Gastroesophageal sphincter (tissue), 3 donors: Measurements from ENCODE around the gene THSD4.

ENCODE experiments used
- CTCF ChIP-seq, 4 experiments: fragments of 200-600 bp in 2 of 4; fragments of 450-650 bp in 2 of 4; sonication (generic) in 1 of 4; IDR thresholded peaks; one replicate each; pipeline ENCODE4 v1.5.1; 2017 to 2019; ENCODE audit warnings: antibody characterized with exemption in 4 of 4, mild to moderate bottlenecking in 2 of 4, moderate library complexity in 2 of 4
- EP300 ChIP-seq: sonication (generic); formaldehyde crosslinking; IDR thresholded peaks from one replicate; pipeline ENCODE4 v1.6.1; 2017; ENCODE audit warnings: antibody characterized with exemption, mild to moderate bottlenecking
- POLR2A ChIP-seq, 2 donors: fragments of 450-650 bp; IDR thresholded peaks; one replicate each; pipeline ENCODE4 v1.6.1; 2017; ENCODE audit warnings: antibody characterized with exemption in 2 of 2, mild to moderate bottlenecking in 2 of 2, moderate library complexity in 1 of 2
- POLR2AphosphoS5 ChIP-seq: sonication (generic); formaldehyde crosslinking; IDR thresholded peaks from one replicate; pipeline ENCODE4 v1.6.1; 2017; ENCODE audit warnings: antibody characterized with exemption

- TF ChIP-seq CTCF (IDR thresholded peaks at IDR 0.05) = no peak
- TF ChIP-seq POLR2AphosphoS5 = no peak
- no peak for TF ChIP-seq POLR2A (IDR thresholded peaks at IDR 0.05)
- TF ChIP-seq EP300 = no peak
Measured at GRCh38 chr15:71362556-71362955, 247.3 kb downstream of the THSD4 start.
